Mesendoderm (in vitro differentiated cells): ENCODE results near the gene P2RX2.

ENCODE experiments used
- DNase-seq: peaks from one replicate; pipeline ENCODE4 v3.0.0; 2013
- H2AK5ac ChIP-seq: 2 replicates; pipeline ENCODE4 v1.6.1; 2013; ENCODE audit warnings: low read length, inconsistent platforms
- H2BK120ac ChIP-seq: 2 replicates; pipeline ENCODE4 v1.6.1; 2013; ENCODE audit warnings: low read depth, mild to moderate bottlenecking, low read length, moderate library complexity, mixed read lengths
- H2BK15ac ChIP-seq: replicated peaks from 2 replicates; pipeline ENCODE4 v1.6.1; 2013; ENCODE audit warnings: low read depth, mild to moderate bottlenecking, moderate library complexity
- H2BK5ac ChIP-seq: 2 replicates; pipeline ENCODE4 v1.6.1; 2013; ENCODE audit warnings: low read length, inconsistent platforms
- H3K18ac ChIP-seq: 2 replicates; pipeline ENCODE4 v1.6.1; 2013; ENCODE audit warnings: mild to moderate bottlenecking, low read length, mixed read lengths
- H3K23ac ChIP-seq: one replicate; pipeline ENCODE4 v1.6.1; 2013; ENCODE audit warnings: low read length
- H3K27ac ChIP-seq: 2 replicates; pipeline ENCODE4 v1.5.1; 2013; ENCODE audit warnings: low read depth, mild to moderate bottlenecking, inconsistent platforms, low read length, moderate library complexity
- H3K27me3 ChIP-seq: 2 replicates; pipeline ENCODE4 v1.6.1; 2013; ENCODE audit warnings: low read length, control low read depth, mild to moderate bottlenecking, inconsistent platforms; ENCODE audit not compliant: insufficient read depth, poor library complexity
- H3K36me3 ChIP-seq: 2 replicates; pipeline ENCODE4 v1.6.1; 2013; ENCODE audit warnings: low read length, inconsistent platforms; ENCODE audit not compliant: control insufficient read depth, insufficient read depth
- H3K4ac ChIP-seq: one replicate; pipeline ENCODE4 v1.6.1; 2013; ENCODE audit warnings: low read depth, mild to moderate bottlenecking, low read length, moderate library complexity
- H3K4me1 ChIP-seq: 2 replicates; pipeline ENCODE4 v1.6.1; 2013; ENCODE audit warnings: low read depth, low read length, inconsistent platforms; ENCODE audit not compliant: control insufficient read depth
- H3K4me2 ChIP-seq: 2 replicates; pipeline ENCODE4 v1.6.1; 2013; ENCODE audit warnings: low read length
- H3K4me3 ChIP-seq: 2 replicates; pipeline ENCODE4 v1.5.1; 2013; ENCODE audit warnings: mild to moderate bottlenecking, low read length
- H3K56ac ChIP-seq: one replicate; pipeline ENCODE4 v1.6.1; 2013; ENCODE audit warnings: low read length
- H3K79me1 ChIP-seq: 2 replicates; pipeline ENCODE4 v1.6.1; 2013; ENCODE audit warnings: low read length, inconsistent platforms
- H3K79me2 ChIP-seq: 2 replicates; pipeline ENCODE4 v1.6.1; 2013; ENCODE audit warnings: mild to moderate bottlenecking, low read length; ENCODE audit not compliant: control insufficient read depth, insufficient read depth
- H3K9ac ChIP-seq: 2 replicates; pipeline ENCODE4 v1.6.1; 2013; ENCODE audit warnings: low read length, inconsistent platforms
- H4K5ac ChIP-seq: one replicate; pipeline ENCODE4 v1.6.1; 2013; ENCODE audit warnings: low read length
- H4K8ac ChIP-seq: one replicate; pipeline ENCODE4 v1.6.1; 2013; ENCODE audit warnings: low read depth, mild to moderate bottlenecking, control low read depth, low read length, moderate library complexity
- WGBS: extraction: QIAGEN DNeasy Blood & Tissue Kit; methylation state at CpG from one replicate; pipeline ENCODE4 v1.1.7; 2013; ENCODE audit warnings: low lambda C conversion rate, missing lambda C conversion rate; ENCODE audit not compliant: insufficient coverage; ENCODE audit errors: extremely low coverage; 5-methylcytosine and 5-hydroxymethylcytosine counted together

Gene P2RX2

DNA sequence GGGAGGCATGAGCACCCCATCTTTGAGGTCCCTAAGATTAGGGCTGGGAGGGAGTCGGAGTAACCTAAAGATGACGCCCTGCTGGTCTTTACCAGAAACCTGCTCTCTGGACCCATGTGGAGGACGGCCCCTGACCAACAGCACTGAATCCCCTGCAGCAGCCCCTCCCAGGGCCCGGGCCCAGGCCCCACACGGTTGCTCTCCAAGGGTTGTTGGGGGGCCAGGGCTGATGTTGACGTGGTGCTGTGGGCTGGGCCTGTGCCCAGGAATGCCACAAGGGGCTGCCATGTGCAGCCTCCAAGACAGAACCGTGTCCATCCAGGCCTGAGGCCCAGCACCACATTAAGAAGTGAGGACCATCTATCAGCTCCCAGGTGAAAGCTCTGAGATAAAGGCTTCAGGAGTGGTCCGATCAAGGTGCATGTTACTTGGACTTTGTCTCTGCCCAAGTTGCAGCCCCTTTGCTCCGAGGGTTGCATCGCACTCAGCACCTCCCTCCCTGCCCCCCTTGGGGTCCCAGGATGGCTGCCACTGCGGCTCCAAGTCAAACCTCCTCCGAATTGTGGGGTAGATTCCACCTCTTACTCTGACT, 37.8 kb upstream of the P2RX2 start:
- H3K18ac ChIP-seq, result no peak overlapping the region
- WGBS, result no CpG with 5 or more reads among the region's 12 CpGs
- H3K56ac ChIP-seq, result no peak overlapping the region
- H4K8ac ChIP-seq, result no peak overlapping the region
- H2BK5ac ChIP-seq, result no peak overlapping the region
- H3K4me1 ChIP-seq, result no peaks in the 10 kb centered on the region
- no peak overlapping the region for H2AK5ac ChIP-seq
- peaks cover 3% of the 10 kb centered on the region for H3K36me3 ChIP-seq
- no peak for DNase-seq
- H3K79me2 ChIP-seq, result no peaks in the 10 kb centered on the region
- no peak overlapping the region for H3K23ac ChIP-seq
- peaks cover 14% of the 10 kb centered on the region for H3K27me3 ChIP-seq
- H3K4ac ChIP-seq, result no peak overlapping the region
- H4K5ac ChIP-seq, result no peak overlapping the region
- no peak overlapping the region for H3K27ac ChIP-seq
- H3K4me2 ChIP-seq, result no peak overlapping the region
- H3K79me1 ChIP-seq, result no peaks in the 10 kb centered on the region
- no peak overlapping the region for H3K4me3 ChIP-seq
- no peak overlapping the region for H2BK120ac ChIP-seq
- H3K9ac ChIP-seq, result no peak overlapping the region
- H2BK15ac ChIP-seq, result no peak overlapping the region

DNA sequence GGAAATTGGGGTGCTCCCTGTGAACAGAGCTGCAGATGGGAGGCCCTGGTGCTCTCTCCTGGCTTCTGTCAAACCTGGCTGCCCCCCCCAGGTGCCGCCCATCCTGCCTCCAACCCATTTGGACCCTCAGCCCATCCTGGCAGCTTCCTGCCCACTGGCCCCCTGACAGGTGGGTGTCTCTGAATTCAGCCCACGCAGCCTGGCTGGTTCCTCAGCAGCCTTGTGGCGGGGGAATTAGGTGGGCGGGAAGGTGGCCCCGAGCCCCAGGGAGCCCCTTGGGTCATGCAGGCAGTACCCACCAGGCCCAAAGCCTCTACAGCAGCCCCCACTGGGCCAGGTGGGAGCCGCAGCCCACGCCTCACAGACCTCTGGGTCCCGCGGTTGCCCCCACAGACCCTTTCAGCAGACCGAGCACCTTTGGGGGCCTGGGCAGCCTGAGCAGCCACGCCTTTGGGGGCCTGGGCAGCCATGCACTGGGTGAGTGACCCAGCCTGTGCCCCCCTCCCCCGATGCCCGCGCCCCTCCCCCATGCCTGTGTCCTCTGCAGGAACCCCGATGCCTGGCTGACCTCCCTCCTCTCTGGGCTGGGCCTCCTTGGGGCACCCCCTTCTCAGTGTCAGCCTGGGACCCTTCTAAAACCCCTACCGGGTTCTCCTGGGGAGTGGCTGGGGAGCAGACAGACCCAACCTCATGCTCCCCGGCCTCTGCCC, 37.1 kb upstream of the P2RX2 start:
- no peak overlapping the region for H3K4me3 ChIP-seq
- no peak overlapping the region for H3K27ac ChIP-seq
- H2BK120ac ChIP-seq, result no peak overlapping the region
- peaks cover 14% of the 10 kb centered on the region for H3K27me3 ChIP-seq
- no peak for DNase-seq
- no peak overlapping the region for H4K8ac ChIP-seq
- no peaks in the 10 kb centered on the region for H3K79me1 ChIP-seq
- no peak overlapping the region for H3K56ac ChIP-seq
- H3K79me2 ChIP-seq, result no peaks in the 10 kb centered on the region
- no peak overlapping the region for H2AK5ac ChIP-seq
- H3K36me3 ChIP-seq, result peaks cover 3% of the 10 kb centered on the region
- no peak overlapping the region for H3K9ac ChIP-seq
- no peak overlapping the region for H3K18ac ChIP-seq
- no peak overlapping the region for H3K4me2 ChIP-seq
- H2BK15ac ChIP-seq, result no peak overlapping the region
- no peak overlapping the region for H3K4ac ChIP-seq
- no peak overlapping the region for H4K5ac ChIP-seq
- H3K23ac ChIP-seq, result no peak overlapping the region
- no peaks in the 10 kb centered on the region for H3K4me1 ChIP-seq
- H2BK5ac ChIP-seq, result no peak overlapping the region
- no CpG with 5 or more reads among the region's 17 CpGs for WGBS

DNA sequence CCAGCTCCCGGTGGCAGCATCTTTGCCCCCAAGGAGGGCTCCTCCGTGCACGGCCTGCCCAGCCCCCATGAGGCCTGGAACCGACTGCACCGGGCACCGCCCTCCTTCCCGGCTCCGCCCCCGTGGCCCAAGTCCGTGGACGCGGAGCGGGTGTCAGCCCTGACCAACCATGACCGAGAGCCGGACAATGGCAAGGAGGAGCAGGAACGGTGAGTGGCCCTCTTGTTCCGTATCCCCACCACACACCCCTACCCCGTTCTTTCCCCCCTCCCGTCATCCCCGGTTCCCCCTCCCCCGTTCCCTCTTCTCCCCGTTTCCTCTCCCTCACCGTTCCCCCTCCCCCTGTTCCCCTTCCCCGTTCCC, 36.5 kb upstream of the P2RX2 start:
- no peak overlapping the region for H3K9ac ChIP-seq
- no peak overlapping the region for H4K8ac ChIP-seq
- peaks cover 3% of the 10 kb centered on the region for H3K36me3 ChIP-seq
- no peak overlapping the region for H3K27ac ChIP-seq
- no CpG with 5 or more reads among the region's 24 CpGs for WGBS
- H3K56ac ChIP-seq, result no peak overlapping the region
- H3K23ac ChIP-seq, result no peak overlapping the region
- no peak overlapping the region for H3K4me3 ChIP-seq
- no peaks in the 10 kb centered on the region for H3K79me1 ChIP-seq
- H2BK15ac ChIP-seq, result no peak overlapping the region
- H2AK5ac ChIP-seq, result no peak overlapping the region
- peaks cover 14% of the 10 kb centered on the region for H3K27me3 ChIP-seq
- no peak overlapping the region for H3K4ac ChIP-seq
- no peak overlapping the region for H3K4me2 ChIP-seq
- H3K18ac ChIP-seq, result no peak overlapping the region
- H3K4me1 ChIP-seq, result no peaks in the 10 kb centered on the region
- no peak overlapping the region for H4K5ac ChIP-seq
- no peak for DNase-seq
- no peak overlapping the region for H2BK5ac ChIP-seq
- no peak overlapping the region for H2BK120ac ChIP-seq
- H3K79me2 ChIP-seq, result no peaks in the 10 kb centered on the region

DNA sequence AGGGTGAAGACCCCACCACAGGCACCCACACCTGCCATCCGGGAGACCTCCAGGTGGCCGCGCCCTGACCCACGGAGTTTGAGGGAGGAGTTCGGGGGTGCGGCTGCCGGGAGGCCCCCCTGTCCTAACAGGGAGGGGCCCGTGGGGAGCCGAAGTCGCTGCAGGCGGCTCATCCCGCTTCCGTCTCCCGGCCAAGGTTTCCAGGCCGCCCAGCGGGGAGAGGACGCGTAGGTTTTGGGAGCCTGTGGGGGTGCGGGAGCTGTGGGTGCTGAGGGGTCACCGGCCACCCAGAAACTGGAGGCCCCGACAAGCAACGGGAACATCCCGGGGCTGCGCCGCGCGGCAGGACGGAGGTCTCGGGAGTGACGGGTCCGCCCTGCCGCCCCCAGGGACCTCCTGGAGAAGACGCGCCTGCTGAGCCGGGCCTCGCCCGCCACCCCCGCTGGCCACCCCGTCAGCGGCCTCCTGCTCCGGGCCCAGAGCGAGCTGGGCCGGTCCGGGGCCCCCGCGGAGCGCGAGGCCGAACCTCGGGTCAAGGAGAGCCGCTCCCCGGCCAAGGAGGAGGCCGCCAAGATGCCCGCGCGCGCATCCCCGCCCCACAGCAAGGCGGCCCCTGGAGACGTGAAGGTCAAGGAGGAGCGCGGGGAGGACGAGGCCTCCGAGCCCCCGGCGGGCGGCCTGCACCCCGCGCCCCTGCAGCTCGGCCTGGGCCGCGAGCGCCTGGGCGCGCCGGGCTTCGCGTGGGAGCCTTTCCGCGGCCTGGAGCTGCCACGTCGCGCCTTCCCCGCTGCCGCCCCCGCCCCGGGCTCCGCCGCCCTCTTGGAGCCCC, 35.8 kb upstream of the P2RX2 start:
- Histone ChIP-seq H3K27me3 (peaks cover 14% of the 10 kb centered on the region), H3K18ac (no peak overlapping the region), H3K4ac (no peak overlapping the region), H2AK5ac (no peak overlapping the region), H3K4me1 (no peaks in the 10 kb centered on the region), H3K4me3 (no peak overlapping the region), H2BK5ac (no peak overlapping the region), H3K56ac (peak overlapping the region; percentile 42), H4K5ac (no peak overlapping the region), H4K8ac (no peak overlapping the region), H2BK15ac (no peak overlapping the region), H3K4me2 (peak overlapping the region; percentile 20), H3K36me3 (peaks cover under 1% of the 10 kb centered on the region), H3K79me2 (no peaks in the 10 kb centered on the region), H3K27ac (no peak overlapping the region), H3K23ac (no peak overlapping the region), H3K9ac (peak overlapping the region; percentile 27), H2BK120ac (no peak overlapping the region), H3K79me1 (no peaks in the 10 kb centered on the region)
- DNase-seq, result no peak
- no CpG with 5 or more reads among the region's 89 CpGs for WGBS

- Histone ChIP-seq H3K79me1 (no peaks in the 10 kb centered on the region), H2AK5ac (no peak overlapping the region), H3K27ac (no peak overlapping the region), H2BK5ac (no peak overlapping the region), H3K4ac (no peak overlapping the region), H3K4me2 (no peak overlapping the region), H3K27me3 (peaks cover 14% of the 10 kb centered on the region), H2BK120ac (no peak overlapping the region), H4K8ac (no peak overlapping the region), H3K79me2 (no peaks in the 10 kb centered on the region), H3K56ac (no peak overlapping the region), H3K18ac (no peak overlapping the region), H2BK15ac (no peak overlapping the region), H3K36me3 (no peaks in the 10 kb centered on the region), H3K4me3 (no peak overlapping the region), H4K5ac (no peak overlapping the region), H3K4me1 (no peaks in the 10 kb centered on the region), H3K9ac (no peak overlapping the region), H3K23ac (no peak overlapping the region)
- DNase-seq, result no peak
- no CpG with 5 or more reads among the region's 50 CpGs for WGBS
These were observed 35.2 kb upstream of the P2RX2 start for GRCh38 chr12:132583411-132583710.
